SK-N-MC (cell line): ENCODE results near the gene DPP10.

ENCODE experiments used
- DNase-seq: peaks from one replicate; pipeline ENCODE4 v3.0.0-alpha.2; 2011; ENCODE audit warnings: low read depth, low spot score
- H3K27ac ChIP-seq: fragments of 200-600 bp; sonication (generic); 2 replicates; pipeline ENCODE4 v1.5.1; 2016; ENCODE audit warnings: mixed run types
- H3K36me3 ChIP-seq: fragments of 200-600 bp; sonication (generic); 2 replicates; pipeline ENCODE4 v1.6.1; 2017; ENCODE audit warnings: antibody characterized with exemption, low read length, mixed read lengths; ENCODE audit not compliant: insufficient read depth
- H3K4me3 ChIP-seq: fragments of 200-600 bp; sonication (generic); 2 replicates; pipeline ENCODE4 v1.5.1; 2016
- H3K9ac ChIP-seq: fragments of 200-600 bp; sonication (generic); 2 replicates; pipeline ENCODE4 v1.8.0; 2017; ENCODE audit warnings: mixed run types, mixed read lengths; ENCODE audit not compliant: insufficient read length
- H3K9me3 ChIP-seq: fragments of 200-600 bp; sonication (generic); 2 replicates; pipeline ENCODE4 v1.6.1; 2017; ENCODE audit warnings: low read depth, mild to moderate bottlenecking, antibody characterized with exemption, low read length, moderate library complexity, mixed read lengths
- EZH2 ChIP-seq: fragments of 200-600 bp; sonication (generic); IDR thresholded peaks from one replicate; pipeline ENCODE4 v1.6.1; 2017; ENCODE audit warnings: antibody characterized with exemption
- FOXP2 ChIP-seq: optimal IDR thresholded peaks from 2 replicates; pipeline ENCODE3; 2011; ENCODE audit warnings: mild to moderate bottlenecking, moderate library complexity; ENCODE audit not compliant: insufficient read depth; ENCODE audit errors: extremely low read length, control extremely low read depth
- POLR2AphosphoS5 ChIP-seq: IDR thresholded peaks from 2 replicates; pipeline ENCODE4 v1.6.1; 2012; ENCODE audit warnings: mild to moderate bottlenecking, low read depth, low read length, borderline replicate concordance

DPP10 gene

DNA sequence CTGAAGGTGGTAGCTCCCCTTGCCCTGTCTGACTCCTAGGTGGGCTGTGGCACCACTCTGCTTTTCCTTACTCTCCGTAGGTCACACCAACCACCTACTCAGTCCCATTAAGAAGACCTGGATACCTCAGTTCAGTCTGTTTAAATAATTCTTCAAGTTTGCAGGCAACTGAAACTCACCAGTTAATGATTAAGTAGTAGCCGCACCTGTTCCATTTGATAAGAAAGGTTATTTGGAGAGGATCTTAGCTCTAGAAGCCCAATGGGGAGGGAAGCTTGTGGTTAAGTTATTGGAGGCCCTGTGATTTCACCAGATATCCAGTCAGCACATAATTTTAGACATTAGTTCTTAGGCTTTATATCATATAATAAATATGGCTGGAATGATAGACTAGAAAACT is 1193.0 kb downstream of the DPP10 start:
- no peaks in the 10 kb centered on the region for H3K36me3 ChIP-seq
- no peak for DNase-seq
- no peak overlapping the region for H3K27ac ChIP-seq
- TF ChIP-seq EZH2 (no peak), POLR2AphosphoS5 (no peak), FOXP2 (no peak)
- no peaks in the 10 kb centered on the region for H3K9me3 ChIP-seq
- H3K9ac ChIP-seq = no peak overlapping the region
- no peak overlapping the region for H3K4me3 ChIP-seq

DNA sequence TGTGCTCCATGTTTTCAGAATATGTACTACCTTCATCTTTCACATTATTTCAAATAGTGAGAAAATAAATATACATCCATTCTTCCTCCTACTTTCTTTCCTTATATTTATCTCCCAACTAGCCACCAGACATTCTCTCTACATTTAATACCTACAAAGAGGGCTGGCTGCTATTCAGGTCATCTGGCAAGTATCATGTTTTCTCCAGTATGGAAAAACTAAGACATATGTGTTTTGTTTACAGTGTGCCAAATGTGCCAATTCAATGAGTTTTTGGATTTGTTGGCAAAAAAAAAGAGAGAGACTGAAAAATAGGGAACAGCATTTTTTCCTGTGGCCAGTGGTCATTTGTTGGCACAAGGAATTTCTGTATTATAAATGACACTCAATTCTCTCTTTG is 1207.3 kb downstream of the DPP10 start:
- Histone ChIP-seq H3K36me3 (no peaks in the 10 kb centered on the region), H3K9ac (no peak overlapping the region), H3K27ac (no peak overlapping the region), H3K4me3 (no peak overlapping the region), H3K9me3 (no peaks in the 10 kb centered on the region)
- TF ChIP-seq POLR2AphosphoS5 (no peak), FOXP2 (no peak), EZH2 (no peak)
- no peak for DNase-seq

DNA sequence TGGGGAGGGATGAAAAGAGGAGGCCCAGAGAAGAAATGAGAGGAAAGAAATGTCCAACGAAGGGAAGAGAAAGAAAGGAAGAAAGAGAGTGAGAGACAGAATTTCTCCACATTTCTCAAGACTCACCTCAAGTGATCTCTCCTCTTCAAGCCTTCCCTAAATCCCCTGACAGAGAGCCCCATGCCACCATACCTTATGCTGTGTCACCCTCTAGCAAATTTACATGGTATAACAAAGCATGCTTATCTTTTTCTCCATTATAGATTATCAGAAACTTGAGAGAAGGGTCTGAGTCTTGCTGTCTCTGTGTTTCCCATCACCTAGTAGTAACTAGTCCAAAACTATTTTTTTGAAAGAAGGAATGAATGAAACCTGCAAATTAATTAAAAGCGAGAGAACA is 1208.4 kb downstream of the DPP10 start:
- Histone ChIP-seq H3K36me3 (no peaks in the 10 kb centered on the region), H3K9me3 (no peaks in the 10 kb centered on the region), H3K4me3 (no peak overlapping the region), H3K27ac (no peak overlapping the region), H3K9ac (no peak overlapping the region)
- DNase-seq = no peak
- TF ChIP-seq EZH2 = no peak
- no peak for TF ChIP-seq FOXP2
- no peak for TF ChIP-seq POLR2AphosphoS5

DNA sequence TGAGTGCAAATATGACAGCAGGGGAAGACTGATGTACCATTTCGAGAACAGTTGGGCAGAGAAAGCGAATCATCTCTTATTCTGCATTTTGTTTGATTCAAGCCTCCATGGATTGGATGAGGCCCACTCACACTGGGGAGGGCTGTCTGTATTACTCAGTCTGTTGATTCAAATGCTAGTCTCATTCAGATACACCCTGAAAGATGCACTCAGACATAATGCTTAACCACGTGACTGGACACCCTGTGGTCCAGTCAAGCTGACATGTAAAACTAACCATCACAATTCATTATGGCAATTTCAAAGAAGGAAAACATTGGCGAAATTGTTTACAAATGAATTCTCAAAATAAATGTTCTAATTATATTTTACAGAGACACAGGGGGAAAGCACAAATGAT is 1210.2 kb downstream of the DPP10 start:
- TF ChIP-seq EZH2 = no peak
- no peak overlapping the region for H3K27ac ChIP-seq
- no peak for DNase-seq
- no peaks in the 10 kb centered on the region for H3K36me3 ChIP-seq
- H3K9ac ChIP-seq = no peak overlapping the region
- H3K4me3 ChIP-seq = no peak overlapping the region
- H3K9me3 ChIP-seq = no peaks in the 10 kb centered on the region

DNA sequence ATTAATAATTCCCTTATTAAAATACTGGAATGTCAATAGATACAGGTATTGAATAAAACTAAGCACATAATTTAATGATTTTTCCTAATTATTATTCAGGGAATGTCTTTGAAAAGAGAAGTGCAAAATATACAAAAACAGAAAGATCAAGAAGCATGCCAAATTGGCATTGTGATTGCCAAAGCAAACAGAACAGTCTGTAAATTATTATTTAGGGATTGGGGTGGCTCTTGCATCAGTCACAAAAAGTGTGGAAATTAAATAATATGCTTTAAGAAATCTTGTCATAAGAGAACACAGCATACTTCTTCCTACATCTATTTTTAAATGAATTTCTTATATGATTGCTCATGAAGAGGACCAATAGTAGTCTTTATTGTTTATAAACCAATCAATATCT is 1211.9 kb downstream of the DPP10 start:
- no peaks in the 10 kb centered on the region for H3K36me3 ChIP-seq
- no peak for DNase-seq
- TF ChIP-seq EZH2 = no peak
- TF ChIP-seq FOXP2 = no peak
- TF ChIP-seq POLR2AphosphoS5 = no peak
- H3K4me3 ChIP-seq = no peak overlapping the region
- H3K9me3 ChIP-seq = no peaks in the 10 kb centered on the region
- no peak overlapping the region for H3K9ac ChIP-seq
- H3K27ac ChIP-seq = no peak overlapping the region

DNA sequence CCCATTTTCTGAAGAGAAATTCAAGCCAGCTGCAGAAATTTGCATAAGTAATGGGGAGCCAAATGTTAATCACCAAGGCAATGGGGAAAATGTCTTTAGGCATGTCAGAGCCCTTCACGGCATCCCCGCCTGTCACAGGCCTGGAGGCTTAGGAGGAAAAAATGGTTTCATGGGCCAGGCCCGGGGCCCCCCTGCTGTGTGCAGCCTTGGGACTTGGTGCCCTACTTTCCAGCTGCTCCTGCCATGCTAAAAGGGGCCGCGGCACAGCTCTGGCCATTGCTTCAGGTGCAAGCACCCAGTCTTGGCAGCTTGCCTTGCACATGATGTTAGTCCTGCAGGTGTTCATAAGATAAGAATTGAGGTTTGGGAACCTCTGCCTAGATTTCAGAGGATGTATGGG is 1235.7 kb downstream of the DPP10 start:
- TF ChIP-seq EZH2 = no peak
- no peak for TF ChIP-seq FOXP2
- no peak for TF ChIP-seq POLR2AphosphoS5
- H3K27ac ChIP-seq = no peak overlapping the region
- no peak for DNase-seq
- H3K9ac ChIP-seq = no peak overlapping the region
- no peaks in the 10 kb centered on the region for H3K9me3 ChIP-seq
- H3K36me3 ChIP-seq = no peaks in the 10 kb centered on the region
- no peak overlapping the region for H3K4me3 ChIP-seq

DNA sequence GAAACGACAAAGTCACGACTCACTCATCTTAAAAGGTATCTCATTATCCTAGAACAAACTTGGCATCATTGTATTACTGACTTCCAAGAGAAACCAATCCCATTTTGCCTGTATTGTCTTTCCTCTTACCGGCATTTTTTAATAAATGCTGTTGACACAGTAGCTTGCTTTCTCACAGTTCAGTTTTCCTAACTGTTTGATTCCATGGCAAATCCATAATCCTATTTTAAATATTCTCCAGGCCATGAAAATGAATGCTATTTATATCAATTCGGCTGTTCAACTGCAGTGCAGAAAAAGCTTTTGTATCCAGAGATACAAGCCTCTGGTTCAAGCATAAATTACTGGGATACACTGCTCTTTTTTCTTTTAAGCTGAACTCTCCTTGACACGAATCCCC is 1241.9 kb downstream of the DPP10 start:
- Histone ChIP-seq H3K9ac (no peak overlapping the region), H3K4me3 (no peak overlapping the region), H3K27ac (no peak overlapping the region), H3K36me3 (no peaks in the 10 kb centered on the region), H3K9me3 (no peaks in the 10 kb centered on the region)
- TF ChIP-seq POLR2AphosphoS5 (no peak), FOXP2 (no peak), EZH2 (no peak)
- no peak for DNase-seq

DNA sequence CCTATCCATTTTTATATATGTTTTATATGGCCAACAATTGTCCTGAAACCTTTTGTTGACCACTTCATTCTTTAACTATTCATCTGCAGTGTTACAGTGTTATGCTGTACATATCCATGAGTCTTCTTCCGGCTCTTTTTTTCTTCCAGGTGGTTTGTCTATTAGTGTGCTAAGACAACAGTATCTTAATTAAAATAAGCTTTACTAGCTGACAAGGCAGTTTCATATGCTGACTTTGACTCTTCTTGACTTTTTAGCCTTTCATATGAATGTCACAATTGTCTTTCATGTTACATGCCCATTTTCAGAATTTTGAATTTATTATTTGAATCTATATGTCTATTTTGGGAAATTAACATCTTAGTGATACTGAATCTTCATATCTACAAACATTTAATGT is 1249.0 kb downstream of the DPP10 start:
- H3K9ac ChIP-seq = no peak overlapping the region
- DNase-seq = no peak
- H3K4me3 ChIP-seq = no peak overlapping the region
- H3K9me3 ChIP-seq = no peaks in the 10 kb centered on the region
- H3K27ac ChIP-seq = no peak overlapping the region
- TF ChIP-seq POLR2AphosphoS5 = no peak
- no peak for TF ChIP-seq EZH2
- no peak for TF ChIP-seq FOXP2
- no peaks in the 10 kb centered on the region for H3K36me3 ChIP-seq

DNA sequence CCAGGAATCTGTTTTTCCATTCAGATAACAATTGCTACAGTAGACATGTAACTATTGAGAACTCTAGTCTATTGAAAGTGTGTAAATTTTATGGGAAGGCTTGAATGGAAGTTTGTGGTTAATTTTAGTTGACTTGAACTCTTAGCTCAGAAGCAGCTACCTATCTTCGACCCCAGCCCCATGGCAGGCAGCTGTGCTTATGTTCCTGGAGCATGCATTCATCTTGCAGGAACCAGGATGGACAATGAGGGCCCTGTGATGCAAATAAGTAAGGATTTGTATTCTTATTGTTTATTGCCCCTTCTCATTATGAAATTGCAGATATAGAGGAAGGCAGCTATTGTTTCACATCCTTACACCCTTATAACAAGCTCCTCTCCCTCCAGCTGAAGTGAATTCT is 1252.2 kb downstream of the DPP10 start:
- DNase-seq = no peak
- TF ChIP-seq POLR2AphosphoS5 (no peak), FOXP2 (no peak), EZH2 (no peak)
- no peaks in the 10 kb centered on the region for H3K9me3 ChIP-seq
- H3K27ac ChIP-seq = no peak overlapping the region
- H3K36me3 ChIP-seq = no peaks in the 10 kb centered on the region
- no peak overlapping the region for H3K9ac ChIP-seq
- H3K4me3 ChIP-seq = no peak overlapping the region
